SK-N-SH (cell line): Measurements from ENCODE around the gene GOLM1. TPM values are rescaled to one million over a fixed set of nuclear protein-coding genes. Genes with fewer than 3 reads are reported as not detected.
A peak's percentile ranks its signal among the peaks of the same experiment; 100 is the strongest.

Experiments
- CTCF ChIA-PET: fragments of 300-600, 350-600 bp; formaldehyde crosslinking; extraction: SDS; loops from one replicate; lab custom pipeline; 2021; lab: Yijun Ruan, JAX
- POLR2A ChIA-PET: fragments of 350-600 bp; sonication (Branson Sonifier 250); formaldehyde crosslinking; extraction: SDS; loops from one replicate; lab custom pipeline; 2020; ENCODE audit warnings: antibody characterized with exemption, inconsistent platforms; lab: Yijun Ruan, JAX
- DNase-seq: peaks from one replicate; pipeline ENCODE4 v3.0.0; 2012
- H2AFZ ChIP-seq: fragments of 200-600 bp; sonication (generic); 2 replicates; pipeline ENCODE4 v1.8.1; 2016; ENCODE audit warnings: antibody characterized with exemption, mild to moderate bottlenecking, low read depth
- H3F3A ChIP-seq: fragments of 200-600 bp; sonication (generic); replicated peaks from 2 replicates; pipeline ENCODE3; 2016; ENCODE audit warnings: antibody characterized with exemption, mild to moderate bottlenecking; ENCODE audit not compliant: insufficient read depth
- H3K27ac ChIP-seq, 2 experiments: fragments of 200-500 bp in 1 of 2; fragments of 200-600 bp in 1 of 2; sonication (Bioruptor generic) in 1 of 2; sonication (generic), shearing (Covaris generic) in 1 of 2; 2 replicates each; pipeline versions ENCODE4 v1.5.1 to v1.6.1; 2014 to 2016; ENCODE audit warnings: low read depth in 2 of 2, inconsistent platforms in 1 of 2, low read length in 1 of 2, mild to moderate bottlenecking in 1 of 2, mixed read lengths in 1 of 2
- H3K27me3 ChIP-seq: fragments of 200-600 bp; sonication (generic), shearing (Covaris generic); 2 replicates; pipeline ENCODE4 v1.6.1; 2016; ENCODE audit warnings: mixed run types; ENCODE audit not compliant: insufficient read depth
- H3K36me3 ChIP-seq, 2 experiments: fragments of 200-500 bp in 1 of 2; fragments of 200-600 bp in 1 of 2; sonication (Bioruptor generic) in 1 of 2; sonication (generic) in 1 of 2; replicated peaks in 1 of 2; 2 replicates each; pipeline versions ENCODE3 to v1.5.1; 2014 to 2016; ENCODE audit warnings: low read length in 1 of 2, mild to moderate bottlenecking in 1 of 2; ENCODE audit not compliant: insufficient read depth in 2 of 2, control insufficient read depth in 1 of 2
- H3K4me1 ChIP-seq, 2 experiments: fragments of 200-500 bp in 1 of 2; fragments of 200-600 bp in 1 of 2; sonication (Bioruptor generic) in 1 of 2; sonication (generic), shearing (Covaris generic) in 1 of 2; 2 replicates each; pipeline versions ENCODE4 v1.5.1 to v1.6.1; 2014 to 2016; ENCODE audit warnings: low read depth in 1 of 2, low read length in 1 of 2, mixed run types in 1 of 2; ENCODE audit not compliant: insufficient read depth in 2 of 2, control insufficient read depth in 1 of 2
- H3K4me2 ChIP-seq: fragments of 200-600 bp; sonication (generic), shearing (Covaris generic); 2 replicates; pipeline ENCODE4 v1.6.1; 2017; ENCODE audit warnings: mixed run types
- H3K4me3 ChIP-seq, 2 experiments: fragments of 200-500 bp in 1 of 2; fragments of 200-600 bp in 1 of 2; sonication (Bioruptor generic) in 1 of 2; sonication (generic), shearing (Covaris generic) in 1 of 2; 2 replicates each; pipeline versions ENCODE4 v1.5.1 to v1.8.1; 2014 to 2016; ENCODE audit warnings: low read depth in 2 of 2, inconsistent platforms in 1 of 2, low read length in 1 of 2, mild to moderate bottlenecking in 1 of 2, mixed read lengths in 1 of 2, moderate library complexity in 1 of 2
- H3K79me2 ChIP-seq: fragments of 200-600 bp; sonication (generic); 2 replicates; pipeline ENCODE4 v1.8.1; 2017; ENCODE audit warnings: mild to moderate bottlenecking; ENCODE audit not compliant: insufficient read depth
- H3K9ac ChIP-seq: fragments of 200-600 bp; sonication (generic); 2 replicates; pipeline ENCODE4 v1.6.1; 2017; ENCODE audit warnings: mixed run types
- H3K9me2 ChIP-seq: fragments of 200-600 bp; sonication (generic); 2 replicates; pipeline ENCODE4 v1.6.1; 2017; ENCODE audit warnings: mixed run types
- H3K9me3 ChIP-seq: fragments of 200-600 bp; sonication (generic); 2 replicates; pipeline ENCODE4 v1.6.1; 2017; ENCODE audit warnings: mixed run types, mild to moderate bottlenecking, moderate library complexity
- H4K20me1 ChIP-seq: fragments of 200-600 bp; sonication (generic); 2 replicates; pipeline ENCODE4 v1.6.1; 2017; ENCODE audit warnings: mild to moderate bottlenecking, mixed run types; ENCODE audit not compliant: insufficient read depth
- EP300 ChIP-seq, 2 experiments: IDR thresholded peaks; 2 replicates each; pipeline versions ENCODE4 v1.4.0 to v1.6.1; 2012; ENCODE audit warnings: borderline replicate concordance in 1 of 2, low read depth in 1 of 2, low read length in 1 of 2
- FOXJ3 ChIP-seq: sonication (generic); formaldehyde crosslinking; IDR thresholded peaks from 2 replicates; pipeline ENCODE4 v1.5.1; 2020; ENCODE audit warnings: mild to moderate bottlenecking, missing genetic modification reagents
- JUND ChIP-seq: IDR thresholded peaks from 2 replicates; pipeline ENCODE4 v1.4.0; 2012
- MEF2A ChIP-seq: IDR thresholded peaks from 2 replicates; pipeline ENCODE4 v1.4.0; 2012; ENCODE audit warnings: low read depth, borderline replicate concordance
- WGBS: methylation state at CpG from one replicate; pipeline ENCODE4 v1.1.6; 2017; ENCODE audit warnings: low lambda C conversion rate; 5-methylcytosine and 5-hydroxymethylcytosine counted together
- polyA plus RNA-seq, 3 experiments: library from polyadenylated mRNA; depleted of rRNA; stranded (reverse); fragments of >200 nt; gene quantifications; 2 replicates each; pipeline ENCODE4 v1.2.3, GENCODE V29; 2012
- TF ChIP-seq, protein P1 (sequence below): IDR thresholded peaks from 2 replicates; pipeline ENCODE4 v1.4.0; 2012; ENCODE audit warnings: low read depth, borderline replicate concordance
- TF ChIP-seq, protein P2 (sequence below): IDR thresholded peaks from 2 replicates; pipeline ENCODE4; 2012

The GOLM1 gene
- polyA plus RNA-seq, 1 of the 3 experiments (the other 2 are of a cell fraction) = 69.8 TPM

DNA sequence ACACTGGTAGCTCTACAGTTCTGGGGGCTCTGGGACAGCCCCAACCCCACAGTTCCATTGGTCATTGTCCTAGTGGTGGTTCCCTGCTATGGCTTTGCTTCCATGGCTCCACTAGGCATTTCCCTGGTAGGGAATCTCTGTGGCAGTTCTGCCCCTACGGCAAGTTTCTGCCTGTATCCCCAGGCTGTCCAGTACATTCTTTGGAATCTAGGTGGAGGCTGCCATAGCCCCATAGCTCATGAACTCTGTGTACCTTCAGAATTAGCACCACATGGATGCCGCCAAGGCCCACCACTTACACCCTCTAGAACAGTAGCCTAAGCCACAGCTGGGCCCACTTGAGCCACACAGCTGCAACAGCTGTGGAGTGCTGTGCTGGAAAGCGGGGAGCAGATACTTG is 3.3 kb upstream of the GOLM1 start:
- POLR2A ChIA-PET = no interaction called here
- no peak for TF ChIP-seq EP300 (IDR thresholded peaks at IDR 0.05; ENCODE audit: borderline replicate concordance in 1 of 2, low read depth in 1 of 2, low read length in 1 of 2)
- TF ChIP-seq MEF2A = no peak
- no peak for TF ChIP-seq FOXJ3
- TF ChIP-seq, protein P1, sequence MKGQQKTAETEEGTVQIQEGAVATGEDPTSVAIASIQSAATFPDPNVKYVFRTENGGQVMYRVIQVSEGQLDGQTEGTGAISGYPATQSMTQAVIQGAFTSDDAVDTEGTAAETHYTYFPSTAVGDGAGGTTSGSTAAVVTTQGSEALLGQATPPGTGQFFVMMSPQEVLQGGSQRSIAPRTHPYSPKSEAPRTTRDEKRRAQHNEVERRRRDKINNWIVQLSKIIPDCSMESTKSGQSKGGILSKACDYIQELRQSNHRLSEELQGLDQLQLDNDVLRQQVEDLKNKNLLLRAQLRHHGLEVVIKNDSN = no peak
- no peak for TF ChIP-seq JUND
- TF ChIP-seq, all 33 proteins: peak for 0
- Histone ChIP-seq H3K9me2 (no peaks in the 10 kb centered on the region), H4K20me1 (no peaks in the 10 kb centered on the region), H2AFZ (no peak overlapping the region), H3K4me2 (no peak overlapping the region), H3F3A (peaks cover 13% of the 10 kb centered on the region), H3K36me3 (no peaks in the 10 kb centered on the region), H3K27ac (no peak overlapping the region), H3K9me3 (no peaks in the 10 kb centered on the region), H3K9ac (no peak overlapping the region), H3K4me3 (no peak overlapping the region), H3K79me2 (peaks cover 9% of the 10 kb centered on the region), H3K4me1 (peaks cover 0 to 5% of the 10 kb centered on the region in 2 experiments; a peak in 2 of 4 replicates), H3K27me3 (no peaks in the 10 kb centered on the region)
- CTCF ChIA-PET = interaction anchor here (1.4 to 2.2 kb wide), 2 partner anchors 23 to 100 kb away, joined by 3 to 7 read pairs; no protein-coding TSS in a partner anchor
- 83% methylated on average over 2 of the region's 3 CpGs for WGBS
- DNase-seq = no peak

GRCh38 chr9:86099701-86100364 is 475 bp upstream of the GOLM1 start:
- H3K9ac ChIP-seq = peak overlapping the region; percentile 61; the same call in 1 of the 2 replicates
- ChIA-PET POLR2A (interaction anchor here (1.7 kb wide), 1 partner anchor 20 kb away, joined by 3 read pairs; no protein-coding TSS in a partner anchor), CTCF (interaction anchor here (0.6 to 2.9 kb wide), 8 partner anchors 9 to 249 kb away, joined by 3 to 11 read pairs (median 4); no protein-coding TSS in a partner anchor)
- H3K27me3 ChIP-seq = no peaks in the 10 kb centered on the region
- H4K20me1 ChIP-seq = no peaks in the 10 kb centered on the region
- peak overlapping the region; percentile 91 for H2AFZ ChIP-seq
- DNase-seq = peak; percentile 59
- H3F3A ChIP-seq = peaks cover 13% of the 10 kb centered on the region
- H3K36me3 ChIP-seq = no peaks in the 10 kb centered on the region
- TF ChIP-seq, protein P2, sequence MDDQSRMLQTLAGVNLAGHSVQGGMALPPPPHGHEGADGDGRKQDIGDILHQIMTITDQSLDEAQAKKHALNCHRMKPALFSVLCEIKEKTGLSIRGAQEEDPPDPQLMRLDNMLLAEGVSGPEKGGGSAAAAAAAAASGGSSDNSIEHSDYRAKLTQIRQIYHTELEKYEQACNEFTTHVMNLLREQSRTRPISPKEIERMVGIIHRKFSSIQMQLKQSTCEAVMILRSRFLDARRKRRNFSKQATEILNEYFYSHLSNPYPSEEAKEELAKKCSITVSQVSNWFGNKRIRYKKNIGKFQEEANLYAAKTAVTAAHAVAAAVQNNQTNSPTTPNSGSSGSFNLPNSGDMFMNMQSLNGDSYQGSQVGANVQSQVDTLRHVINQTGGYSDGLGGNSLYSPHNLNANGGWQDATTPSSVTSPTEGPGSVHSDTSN = no peak
- 16% methylated on average over 17 of the region's 45 CpGs for WGBS
- H3K4me1 ChIP-seq = peaks cover 0 to 14% of the 10 kb centered on the region in 2 experiments; a peak in 2 of 4 replicates
- H3K79me2 ChIP-seq = peaks cover 32% of the 10 kb centered on the region
- peak overlapping the region; percentile 85 to 90 for H3K4me3 ChIP-seq
- peak overlapping the region; percentile 89 for H3K4me2 ChIP-seq
- no peaks in the 10 kb centered on the region for H3K9me3 ChIP-seq
- H3K9me2 ChIP-seq = no peaks in the 10 kb centered on the region
- H3K27ac ChIP-seq = peak overlapping the region; percentile 35 to 82; a peak in 3 of 4 replicates
